HG02884 (cell line): ENCODE data around the gene DLG2.

Experiments
- ATAC-seq: cut with Tn5 transposase; IDR thresholded peaks from one replicate; pipeline ENCODE4 v1.9.1; 2021; ENCODE audit warnings: mild to moderate bottlenecking, moderate library complexity; ENCODE audit not compliant: unreplicated experiment

DLG2 gene

GRCh38 chr11:83643115-83643514 lies 1984.0 kb downstream of the DLG2 start:
- ATAC-seq, result peak; percentile 75

- no peak for ATAC-seq
Observed at GRCh38 chr11:83642500-83642899, 1984.6 kb downstream of the DLG2 start.

- no peak for ATAC-seq
Observed at GRCh38 chr11:83641511-83641910, 1985.6 kb downstream of the DLG2 start.

- ATAC-seq, result no peak
Observed at GRCh38 chr11:83639995-83640758, 1987.0 kb downstream of the DLG2 start.

- ATAC-seq, result no peak
Observed at GRCh38 chr11:83635166-83635565, 1992.0 kb downstream of the DLG2 start.

GRCh38 chr11:83630211-83630610 lies 1996.9 kb downstream of the DLG2 start:
- no peak for ATAC-seq

GRCh38 chr11:83629775-83630174 lies 1997.4 kb downstream of the DLG2 start:
- ATAC-seq, result no peak

- no peak for ATAC-seq
Observed at GRCh38 chr11:83628622-83629355, 1998.4 kb downstream of the DLG2 start.

GRCh38 chr11:83625336-83625735 lies 2001.8 kb downstream of the DLG2 start:
- no peak for ATAC-seq

- ATAC-seq, result no peak
Observed at GRCh38 chr11:83617671-83618070, 2009.5 kb downstream of the DLG2 start.

GRCh38 chr11:83613767-83614121 lies 2013.4 kb downstream of the DLG2 start:
- ATAC-seq, result peak; percentile 26

GRCh38 chr11:83612891-83613766 lies 2014.0 kb downstream of the DLG2 start:
- ATAC-seq, result peak; percentile 88

GRCh38 chr11:83611600-83611999 lies 2015.5 kb downstream of the DLG2 start:
- no peak for ATAC-seq

- ATAC-seq, result no peak
Observed at GRCh38 chr11:83611031-83611430, 2016.1 kb downstream of the DLG2 start.

GRCh38 chr11:83609191-83609590 lies 2018.0 kb downstream of the DLG2 start:
- ATAC-seq, result no peak

- ATAC-seq, result no peak
Observed at GRCh38 chr11:83608571-83608970, 2018.6 kb downstream of the DLG2 start.

GRCh38 chr11:83601914-83602527 lies 2025.1 kb downstream of the DLG2 start:
- ATAC-seq, result no peak

GRCh38 chr11:83601201-83601913 lies 2025.8 kb downstream of the DLG2 start:
- ATAC-seq, result no peak

GRCh38 chr11:83600661-83601060 lies 2026.5 kb downstream of the DLG2 start:
- ATAC-seq, result no peak

GRCh38 chr11:83599066-83599465 lies 2028.1 kb downstream of the DLG2 start:
- no peak for ATAC-seq
